GM10266 (cell line): ENCODE measurements around the gene TTLL6.
"Not testable (repeated sequence)": the region's sequence is repeated elsewhere in the genome, so short reads cannot be mapped to it uniquely, and the experiment has no call there.

Experiments used
- DNase-seq: peaks from one replicate; pipeline ENCODE4 v3.0.0; 2012; ENCODE audit errors: extremely low spot score
- CTCF ChIP-seq: IDR thresholded peaks from 2 replicates; pipeline ENCODE4 v1.5.1; 2012; ENCODE audit warnings: mild to moderate bottlenecking, low read depth; ENCODE audit not compliant: control insufficient read depth, insufficient read depth; ENCODE audit errors: missing control alignments

TTLL6 gene

GRCh38 chr17:48814504-48814903, 2.5 kb downstream of the TTLL6 start:
- peak; percentile 84 for DNase-seq
- peak; percentile 71 for TF ChIP-seq CTCF

- DNase-seq: no peak
- TF ChIP-seq CTCF: no peak
Measured at GRCh38 chr17:48812001-48812400, 5.0 kb downstream of the TTLL6 start.

- no peak for TF ChIP-seq CTCF
- no peak for DNase-seq
Measured at GRCh38 chr17:48809182-48809581, 7.8 kb downstream of the TTLL6 start.

- peak; percentile 88 for TF ChIP-seq CTCF
- peak; percentile 77 for DNase-seq
Measured at GRCh38 chr17:48804936-48805411, 12.1 kb downstream of the TTLL6 start.

GRCh38 chr17:48800626-48801217, 16.3 kb downstream of the TTLL6 start:
- no peak for DNase-seq
- TF ChIP-seq CTCF: no peak

- no peak for TF ChIP-seq CTCF
- DNase-seq: no peak
Measured at GRCh38 chr17:48799069-48799723, 17.8 kb downstream of the TTLL6 start.

- not testable (repeated sequence) for DNase-seq
Measured at GRCh38 chr17:48796163-48796522, 20.9 kb downstream of the TTLL6 start.
